ENCODE results near the gene SMPD3. TPM values are rescaled to one million over a fixed set of nuclear protein-coding genes. Genes with fewer than 3 reads are reported as not detected.

Gene SMPD3
- total RNA-seq, 1 donor from 2014 or later = 5.6 TPM

- Histone ChIP-seq H3K27ac (no peak overlapping the region), H3K4me3 (no peak overlapping the region), H3K27me3 (no peaks in the 10 kb centered on the region), H3K9me3 (no peaks in the 10 kb centered on the region), H3K36me3 (no peaks in the 10 kb centered on the region), H3K4me1 (no peaks in the 10 kb centered on the region)
- intact Hi-C loops (cut with DNase I) = no loop called here
- ATAC-seq (no peak), DNase-seq (no peak)
- TF ChIP-seq, protein P1, sequence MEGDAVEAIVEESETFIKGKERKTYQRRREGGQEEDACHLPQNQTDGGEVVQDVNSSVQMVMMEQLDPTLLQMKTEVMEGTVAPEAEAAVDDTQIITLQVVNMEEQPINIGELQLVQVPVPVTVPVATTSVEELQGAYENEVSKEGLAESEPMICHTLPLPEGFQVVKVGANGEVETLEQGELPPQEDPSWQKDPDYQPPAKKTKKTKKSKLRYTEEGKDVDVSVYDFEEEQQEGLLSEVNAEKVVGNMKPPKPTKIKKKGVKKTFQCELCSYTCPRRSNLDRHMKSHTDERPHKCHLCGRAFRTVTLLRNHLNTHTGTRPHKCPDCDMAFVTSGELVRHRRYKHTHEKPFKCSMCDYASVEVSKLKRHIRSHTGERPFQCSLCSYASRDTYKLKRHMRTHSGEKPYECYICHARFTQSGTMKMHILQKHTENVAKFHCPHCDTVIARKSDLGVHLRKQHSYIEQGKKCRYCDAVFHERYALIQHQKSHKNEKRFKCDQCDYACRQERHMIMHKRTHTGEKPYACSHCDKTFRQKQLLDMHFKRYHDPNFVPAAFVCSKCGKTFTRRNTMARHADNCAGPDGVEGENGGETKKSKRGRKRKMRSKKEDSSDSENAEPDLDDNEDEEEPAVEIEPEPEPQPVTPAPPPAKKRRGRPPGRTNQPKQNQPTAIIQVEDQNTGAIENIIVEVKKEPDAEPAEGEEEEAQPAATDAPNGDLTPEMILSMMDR (IDR thresholded peaks at IDR 0.05) = no peak
These were observed 72.3 kb downstream of the SMPD3 start for GRCh38 chr16:68375801-68376536.

- intact Hi-C loops (cut with DNase I) = no loop called here
- no peaks in the 10 kb centered on the region for H3K36me3 ChIP-seq
- no peak for DNase-seq
These were observed 73.2 kb downstream of the SMPD3 start for GRCh38 chr16:68374961-68375660.

GRCh38 chr16:68374246-68374805 is 74.0 kb downstream of the SMPD3 start:
- Histone ChIP-seq H3K4me1 (no peaks in the 10 kb centered on the region), H3K9me3 (no peaks in the 10 kb centered on the region), H3K27ac (no peak overlapping the region), H3K27me3 (no peaks in the 10 kb centered on the region), H3K4me3 (no peak overlapping the region), H3K36me3 (no peaks in the 10 kb centered on the region)
- TF ChIP-seq, protein P1 (IDR thresholded peaks at IDR 0.05) = no peak
- no peak for ATAC-seq
- no peak for DNase-seq
- intact Hi-C loops (cut with DNase I) = no loop called here

More at GRCh38 chr16:68374961-68375660, 73.2 kb downstream of the SMPD3 start:
- no peaks in the 10 kb centered on the region for H3K4me1 ChIP-seq
- H3K9me3 ChIP-seq = no peaks in the 10 kb centered on the region
- no peaks in the 10 kb centered on the region for H3K27me3 ChIP-seq
- no peak for ATAC-seq
- H3K4me3 ChIP-seq = no peak overlapping the region
- no peak overlapping the region for H3K27ac ChIP-seq
- TF ChIP-seq, protein P1 (IDR thresholded peaks at IDR 0.05) = no peak

DNA sequence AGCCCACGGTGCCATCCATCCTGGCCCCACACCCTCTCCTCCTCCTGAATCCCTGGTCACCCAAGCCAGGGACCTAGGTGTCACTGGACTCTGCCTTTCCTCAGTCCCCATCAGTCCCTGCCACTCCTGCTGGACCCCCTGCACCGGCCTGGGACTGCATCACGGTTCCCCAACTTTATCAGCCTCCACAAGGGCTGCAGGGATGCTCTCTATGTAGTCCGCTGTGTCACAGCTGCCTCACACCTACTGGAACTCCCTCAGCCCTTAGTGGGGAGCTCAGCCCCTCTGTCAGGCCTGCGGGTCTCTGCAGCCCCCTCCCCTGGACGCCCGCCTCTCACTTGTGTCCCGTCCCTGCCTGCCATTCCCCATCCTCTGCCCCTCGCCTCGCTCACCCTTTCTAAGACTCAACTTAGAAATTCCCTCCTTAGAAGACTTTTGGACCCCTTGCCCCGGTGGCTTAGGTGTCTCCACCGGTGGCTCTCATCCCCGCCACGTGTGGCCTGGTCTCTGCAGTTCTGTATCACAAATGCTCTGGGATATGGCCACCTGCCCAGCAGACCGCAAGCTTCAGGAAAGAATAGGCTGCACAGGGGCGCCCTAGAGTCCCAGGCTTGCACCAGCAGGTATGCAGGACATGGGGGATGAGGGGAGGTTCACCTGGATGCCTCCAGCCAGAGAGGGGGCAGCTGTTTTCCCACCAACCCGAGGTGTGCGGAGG is 74.6 kb downstream of the SMPD3 start:
- Histone ChIP-seq H3K27ac (no peak overlapping the region), H3K9me3 (no peaks in the 10 kb centered on the region), H3K4me1 (no peaks in the 10 kb centered on the region), H3K27me3 (no peaks in the 10 kb centered on the region), H3K36me3 (no peaks in the 10 kb centered on the region), H3K4me3 (no peak overlapping the region)
- TF ChIP-seq, protein P1 (IDR thresholded peaks at IDR 0.05) = no peak
- DNase-seq (no peak), ATAC-seq (no peak)
- intact Hi-C loops (cut with DNase I) = no loop called here

- TF ChIP-seq, protein P1 (IDR thresholded peaks at IDR 0.05) = no peak
- H3K4me1 ChIP-seq = no peaks in the 10 kb centered on the region
- no peak overlapping the region for H3K27ac ChIP-seq
- no peaks in the 10 kb centered on the region for H3K36me3 ChIP-seq
- ATAC-seq = no peak
- H3K4me3 ChIP-seq = no peak overlapping the region
- intact Hi-C loops (cut with DNase I) = no loop called here
- no peak for DNase-seq
- H3K27me3 ChIP-seq = no peaks in the 10 kb centered on the region
- no peaks in the 10 kb centered on the region for H3K9me3 ChIP-seq
These were observed 75.5 kb downstream of the SMPD3 start for GRCh38 chr16:68372806-68373205.
